Endometrial microvascular endothelial cells (primary cell): ENCODE measurements around the gene ZNF584. TPM values are rescaled to one million over a fixed set of nuclear protein-coding genes. Genes with fewer than 3 reads are reported as not detected.
"Not testable (repeated sequence)": the region's sequence is repeated elsewhere in the genome, so short reads cannot be mapped to it uniquely, and the experiment has no call there.

Experiments used
- in situ Hi-C: cut with HindIII; loops from 2 replicates; pipeline ENCODE4 v1.10.0; 2017; ENCODE audit warnings: low sequenced_read_pairs, low pct_unique_long_range_greater_than_20kb; ENCODE audit errors: inconsistent ontology term
- total RNA-seq: library from RNA; depleted of rRNA; stranded (reverse); fragments of >200 nt; gene quantifications from one replicate; pipeline ENCODE4 v1.2.3, GENCODE V29; 2015; ENCODE audit errors: inconsistent ontology term

ZNF584 gene
- total RNA-seq: 2.6 TPM

GRCh38 chr19:58408152-58409009 is at the start of gene ZNF584:
Gene ZNF584 (plus strand): TSS chr19:58408649. CDS start chr19:58409148, 499 bp downstream.
- in situ Hi-C loops: no loop called here

DNA sequence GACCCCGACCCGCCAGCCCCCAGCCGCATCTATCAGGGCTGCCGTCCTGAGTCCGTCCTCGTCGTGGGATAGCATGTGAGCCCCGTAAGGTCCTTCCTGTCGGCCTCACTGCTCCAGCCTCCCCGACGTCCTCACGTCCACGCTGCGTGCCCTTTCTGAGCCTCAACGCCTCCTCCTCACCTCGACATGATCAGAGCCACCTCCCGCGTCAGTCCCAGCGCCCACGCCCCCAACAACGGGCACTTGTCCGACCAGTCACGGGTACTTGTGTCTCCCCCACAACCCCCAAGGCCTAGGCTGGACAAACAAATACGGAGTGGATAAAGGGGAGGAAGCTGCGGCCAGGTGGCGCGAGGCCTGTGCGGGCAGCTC is 46.6 kb upstream of the ZNF584 start:
- in situ Hi-C loops: no loop called here

DNA sequence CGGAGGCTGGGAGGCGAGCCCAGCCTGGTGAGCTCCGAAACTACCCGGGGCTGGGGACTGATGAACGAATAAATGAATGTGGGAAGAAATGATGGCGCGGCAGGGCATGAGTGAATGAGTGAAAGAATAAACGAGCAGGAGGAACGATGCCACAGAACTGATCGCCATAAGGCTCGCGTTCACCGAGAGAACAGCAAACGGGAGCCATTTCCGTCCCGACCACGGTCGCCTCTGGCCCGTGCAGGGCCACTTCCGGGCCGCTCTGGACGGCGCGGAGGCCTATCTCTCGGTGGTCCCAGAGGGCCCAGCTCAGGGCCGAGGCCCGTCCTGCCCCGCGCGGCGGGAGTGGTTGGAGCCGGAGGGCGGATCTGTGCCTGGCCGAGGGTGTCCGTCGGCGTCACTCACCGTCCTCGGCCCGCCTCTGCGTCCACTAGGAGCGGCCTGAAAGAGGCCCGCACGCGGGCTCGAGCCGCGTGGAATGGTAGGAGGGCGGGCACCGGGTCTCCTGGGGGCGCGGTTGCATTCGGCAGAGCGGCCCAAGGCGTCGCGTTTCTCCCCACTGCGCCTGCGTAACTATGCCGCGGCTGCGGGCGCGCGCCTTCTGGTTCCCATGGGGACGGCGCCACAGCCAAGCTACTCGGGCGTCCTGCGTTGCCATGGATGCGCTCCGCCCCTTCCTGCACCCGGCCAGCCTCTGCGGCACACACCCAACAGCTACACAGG is 46.0 kb upstream of the ZNF584 start, which contains the start of gene ZNF497:
Gene ZNF497, minus strand, starts transcription at position 480 of the 723 bp plus-strand sequence. CDS start 5,116 bp downstream, outside the sequence.
- in situ Hi-C loops: no loop called here

DNA sequence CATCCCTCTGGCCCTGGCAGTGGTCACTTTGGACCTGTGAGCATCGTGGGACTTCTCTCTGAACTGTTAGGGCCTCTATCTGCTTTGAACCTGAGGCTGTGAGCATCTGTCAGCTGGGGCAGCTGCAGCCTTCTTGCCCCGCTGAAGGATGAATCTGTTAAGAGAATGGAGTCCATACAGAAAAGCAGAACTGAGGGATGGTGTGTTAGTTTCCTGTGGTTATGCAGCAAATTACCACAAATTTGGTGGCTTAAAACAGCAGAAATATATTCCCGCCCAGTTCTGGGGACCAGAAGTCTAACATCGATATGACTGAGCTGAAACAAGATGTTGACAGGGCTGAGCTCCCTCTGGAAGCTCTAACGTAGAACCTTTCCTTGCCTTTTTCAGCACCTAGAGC is 44.3 kb upstream of the ZNF584 start:
- in situ Hi-C loops: no loop called here

DNA sequence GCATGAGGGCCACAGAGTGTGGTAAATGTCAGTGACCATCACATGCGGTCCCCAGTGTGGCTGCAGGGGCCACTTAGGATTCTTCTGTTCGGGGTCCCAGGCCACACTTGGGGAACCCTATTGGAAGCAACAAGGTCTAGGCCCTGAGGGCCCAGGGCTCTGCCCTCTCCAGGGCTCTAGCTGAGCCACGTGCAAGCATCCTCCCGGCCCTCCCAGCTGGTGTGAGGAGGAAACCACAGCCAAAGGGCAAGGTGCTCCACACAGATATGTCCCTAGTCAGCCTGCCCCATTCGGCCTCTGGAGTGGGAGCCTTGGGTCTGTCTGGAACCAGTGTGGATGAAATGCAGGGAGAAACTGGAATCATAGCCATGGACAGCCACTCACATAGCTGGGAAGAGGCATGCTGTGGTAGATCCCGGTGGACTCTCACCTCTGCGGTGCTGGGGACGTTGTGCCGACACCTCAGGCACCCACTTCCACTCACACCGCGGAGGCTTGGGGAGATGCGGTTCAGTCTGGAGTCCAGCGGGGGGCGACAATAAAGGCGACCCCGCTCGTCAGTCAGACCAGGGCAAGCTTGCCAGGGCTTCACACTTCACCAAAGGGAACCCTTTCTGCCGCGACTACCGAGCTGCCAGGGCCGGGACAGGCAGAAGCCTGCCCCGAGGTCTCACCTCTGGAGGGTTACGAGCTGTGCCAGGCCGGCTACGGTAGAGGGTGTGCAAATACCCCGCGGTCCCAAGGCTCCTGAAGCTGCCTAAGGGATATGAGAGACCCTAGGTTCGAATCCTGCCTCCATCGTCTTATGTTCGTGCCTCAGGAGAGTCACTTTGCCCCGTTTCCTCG is 41.6 kb upstream of the ZNF584 start:
- in situ Hi-C loops: no loop called here

GRCh38 chr19:58367698-58368454 is 40.6 kb upstream of the ZNF584 start:
- in situ Hi-C loops: no loop called here

DNA sequence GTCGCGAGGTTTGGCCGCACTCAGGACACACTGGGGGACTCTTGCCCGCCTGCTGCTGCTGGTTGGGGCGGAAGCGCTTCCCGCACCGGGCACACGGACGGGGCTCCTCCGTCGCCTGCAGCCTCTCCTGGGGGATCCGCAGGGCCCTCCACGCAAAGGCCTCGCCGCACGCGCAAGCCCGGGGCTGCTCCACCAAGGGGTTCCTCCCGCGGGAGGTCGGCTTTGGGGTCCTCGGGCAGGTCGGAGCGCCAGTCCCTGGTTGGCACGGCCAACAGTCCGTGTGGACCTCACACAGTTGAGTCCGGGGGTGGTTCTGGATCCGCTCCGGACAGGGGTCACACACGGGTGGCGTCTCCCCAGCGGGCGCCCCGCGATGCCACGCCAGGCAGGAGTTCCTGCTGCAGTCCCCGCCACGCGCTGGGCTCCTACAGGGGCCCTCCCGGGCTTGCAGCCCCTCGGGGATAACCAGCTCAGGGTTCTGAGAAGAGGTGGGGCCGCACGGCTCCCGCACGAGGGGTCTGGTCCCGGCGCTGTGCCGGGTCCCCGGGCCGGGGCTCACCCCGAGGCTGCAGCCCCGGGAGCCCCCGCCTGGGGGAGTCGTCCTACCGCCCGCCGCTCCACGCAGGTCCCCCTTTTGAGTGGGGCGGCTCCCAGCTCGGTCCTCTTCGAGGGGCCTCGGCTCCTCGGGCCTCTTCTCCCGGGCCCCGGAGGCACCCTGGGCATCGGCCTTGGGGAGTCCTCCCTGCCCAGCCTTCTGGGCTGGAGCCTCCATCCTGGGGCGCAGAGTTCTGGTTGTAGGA is 39.7 kb upstream of the ZNF584 start:
- in situ Hi-C loops: no loop called here

GRCh38 chr19:58372311-58373133 is 35.9 kb upstream of the ZNF584 start:
- in situ Hi-C loops: no loop called here

DNA sequence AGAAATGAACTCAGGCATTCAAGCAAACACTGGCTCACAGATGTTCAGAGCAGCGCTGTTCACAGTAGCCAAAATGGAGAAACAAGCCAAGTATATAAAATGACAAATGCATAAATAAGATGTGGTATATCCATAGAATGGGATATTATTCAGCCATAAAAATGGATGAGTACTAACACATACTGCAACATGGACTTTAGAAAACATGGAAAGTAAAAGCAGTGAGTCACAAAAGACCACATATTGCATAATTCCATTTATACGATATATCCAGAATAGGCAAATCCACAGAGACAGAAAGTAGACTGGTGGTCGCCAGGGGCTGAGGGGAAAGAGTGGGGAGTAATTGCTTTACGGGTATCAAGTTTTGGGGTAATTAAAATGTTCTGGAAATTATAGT is 34.2 kb upstream of the ZNF584 start:
- in situ Hi-C loops: no loop called here

- in situ Hi-C loops: not testable (repeated sequence)
These were observed 31.7 kb upstream of the ZNF584 start for GRCh38 chr19:58376724-58377123.

GRCh38 chr19:58379246-58379645 is 29.2 kb upstream of the ZNF584 start:
- in situ Hi-C loops: no loop called here

DNA sequence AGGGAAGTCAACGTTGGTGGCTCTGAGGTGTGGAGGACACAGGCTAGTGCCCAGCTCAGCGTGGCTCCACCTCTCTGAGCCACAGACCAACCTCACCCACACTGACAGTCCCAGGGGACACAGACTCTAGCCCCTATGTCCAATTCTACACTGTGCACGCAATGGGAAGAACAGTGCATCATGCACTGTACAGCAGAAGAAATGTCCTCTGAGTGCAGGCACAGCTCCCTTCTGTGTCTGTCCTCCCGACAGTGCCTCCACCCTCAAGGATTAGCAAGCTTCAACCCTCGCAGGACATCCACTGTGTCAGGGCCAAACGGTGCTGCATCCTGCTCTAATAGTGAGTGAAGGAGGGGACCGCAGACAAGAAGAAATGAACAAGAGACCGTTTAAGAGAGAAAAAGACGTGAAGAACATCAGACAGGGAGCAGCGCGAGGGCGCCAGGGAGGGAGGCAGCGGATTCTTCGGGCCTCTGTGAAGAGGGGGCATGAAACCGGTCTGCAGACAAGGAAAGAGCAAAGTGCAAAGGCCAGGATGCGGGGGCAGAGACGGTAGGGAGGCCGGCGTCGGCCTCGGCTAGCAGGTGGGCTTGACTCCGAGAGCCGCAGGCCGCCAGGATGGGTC is 28.3 kb upstream of the ZNF584 start:
- in situ Hi-C loops: no loop called here

GRCh38 chr19:58380662-58381459 is 27.6 kb upstream of the ZNF584 start, which contains the start of gene ZNF837:
Gene ZNF837 (minus strand): TSS chr19:58381030. CDS start chr19:58369332, 11,698 bp downstream.
- in situ Hi-C loops: no loop called here

- in situ Hi-C loops: no loop called here
These were observed 26.8 kb upstream of the ZNF584 start for GRCh38 chr19:58381460-58382212.

DNA sequence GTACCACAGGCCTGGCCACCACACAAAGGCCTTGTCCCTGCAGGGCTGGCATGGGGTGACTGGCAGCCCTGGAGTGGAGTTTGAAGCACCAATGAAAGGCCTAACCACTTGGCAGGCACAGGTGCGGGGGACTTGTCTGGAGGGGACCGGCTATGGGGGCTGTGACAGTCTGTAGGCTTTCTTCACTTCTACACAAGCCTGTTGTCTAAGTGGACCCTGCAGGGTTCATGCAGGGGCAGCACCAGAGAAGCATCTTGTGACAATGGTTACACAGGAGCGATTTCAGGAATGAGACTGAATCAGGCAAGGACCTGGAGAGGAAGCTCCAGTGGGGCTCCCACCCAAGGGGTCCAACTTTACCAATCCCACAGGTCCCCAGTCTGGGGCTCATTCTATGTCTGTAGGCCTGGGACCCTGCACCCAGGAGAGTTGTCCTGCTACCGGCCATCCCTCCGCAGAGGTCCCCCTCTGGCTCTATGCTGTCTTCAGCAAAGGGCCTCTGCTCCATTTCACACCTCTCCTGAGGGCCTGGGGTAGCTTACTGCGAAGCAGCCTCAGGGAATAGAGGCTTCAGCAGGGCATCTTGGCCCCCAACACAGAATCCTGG is 25.3 kb upstream of the ZNF584 start:
- in situ Hi-C loops: no loop called here
